ENCODE data around the gene PCIF1.

- TF ChIP-seq YY1 (IDR thresholded peaks at IDR 0.05; ENCODE audit: insufficient read depth, insufficient read length), result no peak
- no peak for TF ChIP-seq ZNF274 (IDR thresholded peaks at IDR 0.05; ENCODE audit: low read depth, low read length)
- TF ChIP-seq SUZ12 (IDR thresholded peaks at IDR 0.05; ENCODE audit: extremely low read depth, insufficient read depth, insufficient read length), result no peak
Measured at GRCh38 chr20:45959126-45959525, 24.6 kb downstream of the PCIF1 start.
